Measurements from ENCODE around the gene B3GNT3.

Gene B3GNT3

GRCh38 chr19:17817668-17818363, 22.9 kb downstream of the B3GNT3 start:
- no peak for DNase-seq
- H3K4me1 Mint-ChIP-seq (ENCODE audit: low read depth in 2 of 2) = no peaks in the 10 kb centered on the region
- no peak overlapping the region for H3K4me3 Mint-ChIP-seq
- H3K27ac Mint-ChIP-seq = no peak overlapping the region
- no peak for ATAC-seq (replicated peaks)
- H3K9me3 Mint-ChIP-seq = no peaks in the 10 kb centered on the region
- H3K36me3 Mint-ChIP-seq (ENCODE audit: insufficient read depth) = peaks cover 7% of the 10 kb centered on the region
- no peaks in the 10 kb centered on the region for H3K27me3 Mint-ChIP-seq

DNA sequence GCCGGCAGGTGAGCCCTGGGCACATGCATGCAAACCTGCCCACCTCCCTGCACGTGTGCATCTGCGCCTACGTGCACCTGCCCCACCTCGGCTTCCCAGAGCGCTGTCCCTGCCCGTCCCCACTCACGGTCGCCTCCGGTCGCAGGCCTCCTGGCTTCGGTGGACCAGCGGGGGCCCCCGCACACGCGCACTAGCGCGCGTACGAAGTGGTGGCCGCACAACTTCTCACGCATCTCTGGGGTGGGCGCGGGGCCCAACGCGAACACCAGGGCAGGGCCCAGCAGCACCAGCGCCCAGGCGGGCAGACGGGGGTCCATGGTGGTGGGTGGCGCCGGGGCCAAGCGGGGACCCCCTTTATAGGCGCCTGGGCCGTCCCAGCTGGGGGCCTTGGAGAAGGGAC, 26.3 kb downstream of the B3GNT3 start, which contains the start of gene INSL3:
Gene INSL3, minus strand, starts transcription at position 330 of the 400 bp plus-strand sequence. Its CDS starts 13 bp downstream, at position 317.
- no peaks in the 10 kb centered on the region for H3K9me3 Mint-ChIP-seq
- DNase-seq (no peak), ATAC-seq (replicated peaks) (no peak)
- H3K36me3 Mint-ChIP-seq (ENCODE audit: insufficient read depth) = peaks cover 13% of the 10 kb centered on the region
- peak within 1 kb of the TSS in 1 of 2 donors; percentile 58 for H3K27ac Mint-ChIP-seq
- H3K27me3 Mint-ChIP-seq = no peaks in the 10 kb centered on the region
- H3K4me3 Mint-ChIP-seq = no peak within 1 kb of the TSS
- H3K4me1 Mint-ChIP-seq (ENCODE audit: low read depth in 2 of 2) = peaks cover 0 to 4% of the 10 kb centered on the region in 2 donors

DNA sequence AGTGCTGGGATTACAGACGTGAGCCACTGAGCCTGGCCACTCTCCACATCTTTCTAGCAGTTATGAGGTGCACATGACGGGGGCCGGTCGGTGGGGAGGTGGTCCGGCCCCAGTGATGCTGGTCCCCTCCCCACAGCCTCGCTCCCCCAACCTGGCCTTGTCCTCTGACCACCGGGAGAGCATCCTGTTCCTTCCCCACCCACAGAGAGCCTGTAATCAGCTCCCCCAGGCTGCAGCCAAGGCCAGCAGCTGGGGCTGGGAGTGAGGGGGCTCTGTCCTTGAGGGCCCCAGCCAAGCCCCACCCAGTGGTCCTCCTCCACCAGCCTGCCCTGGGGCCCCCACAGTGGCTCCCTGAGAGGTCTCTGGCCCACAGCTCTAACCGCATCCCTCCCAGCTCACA, 29.4 kb downstream of the B3GNT3 start:
- no peak for DNase-seq
- H3K27me3 Mint-ChIP-seq = no peaks in the 10 kb centered on the region
- H3K9me3 Mint-ChIP-seq = no peaks in the 10 kb centered on the region
- peak overlapping the region; percentile 41 to 88 for H3K27ac Mint-ChIP-seq
- H3K4me1 Mint-ChIP-seq (ENCODE audit: low read depth in 2 of 2) = peaks cover 4 to 5% of the 10 kb centered on the region in 2 donors
- no peak for ATAC-seq (replicated peaks)
- H3K36me3 Mint-ChIP-seq (ENCODE audit: insufficient read depth) = peaks cover 35% of the 10 kb centered on the region
- H3K4me3 Mint-ChIP-seq = no peak overlapping the region

- Mint-ChIP-seq H3K27me3 (no peaks in the 10 kb centered on the region), H3K4me1 (ENCODE audit: low read depth in 2 of 2) (peaks cover 4 to 10% of the 10 kb centered on the region in 2 donors), H3K9me3 (no peaks in the 10 kb centered on the region), H3K4me3 (no peak overlapping the region), H3K27ac (no peak overlapping the region), H3K36me3 (ENCODE audit: insufficient read depth) (peaks cover 46% of the 10 kb centered on the region)
- ATAC-seq (replicated peaks) (no peak), DNase-seq (no peak)
Observed at GRCh38 chr19:17826508-17827056, 31.6 kb downstream of the B3GNT3 start.

DNA sequence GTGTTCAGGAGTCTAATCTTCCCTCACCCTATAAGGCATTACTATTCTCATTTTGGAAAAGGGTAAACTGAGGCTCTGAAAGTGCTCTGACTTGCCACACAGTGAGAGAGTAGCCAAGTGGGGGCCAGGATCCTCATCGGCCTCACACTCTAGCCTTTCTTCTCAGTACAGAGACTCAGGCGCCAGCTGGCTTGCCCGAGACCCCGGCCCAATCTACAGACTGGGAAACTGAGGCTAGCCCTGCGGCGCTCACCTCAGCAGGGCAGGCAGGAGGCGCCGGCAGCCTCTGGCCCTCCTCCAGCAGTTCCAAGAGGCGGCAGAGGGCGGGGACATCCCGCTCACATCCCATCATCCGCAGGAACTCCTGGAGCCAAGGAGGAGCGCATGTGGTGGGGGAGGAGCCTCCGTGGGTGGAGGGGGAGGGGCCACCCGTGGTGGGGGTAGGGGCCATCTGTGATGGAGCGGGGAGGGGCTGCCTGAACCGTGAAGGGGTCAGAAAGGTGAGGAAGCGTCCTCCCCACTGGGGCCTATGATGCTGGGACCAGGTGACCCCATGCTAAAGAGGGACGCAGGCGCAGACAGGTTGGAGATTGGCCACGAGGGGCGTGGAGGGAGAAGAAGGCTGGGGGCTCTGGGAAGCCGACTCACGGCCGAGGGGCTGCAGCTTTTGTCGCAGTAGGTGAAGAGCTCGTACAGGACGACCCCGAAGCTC, 35.1 kb downstream of the B3GNT3 start:
- H3K4me3 Mint-ChIP-seq = no peak overlapping the region
- peaks cover 4 to 10% of the 10 kb centered on the region in 2 donors for H3K4me1 Mint-ChIP-seq (ENCODE audit: low read depth in 2 of 2)
- peaks cover 65% of the 10 kb centered on the region for H3K36me3 Mint-ChIP-seq (ENCODE audit: insufficient read depth)
- peak overlapping the region; percentile 9 to 64 for H3K27ac Mint-ChIP-seq
- no peaks in the 10 kb centered on the region for H3K27me3 Mint-ChIP-seq
- no peaks in the 10 kb centered on the region for H3K9me3 Mint-ChIP-seq
- ATAC-seq (replicated peaks) (no peak), DNase-seq (no peak)

GRCh38 chr19:17830567-17831418, 35.9 kb downstream of the B3GNT3 start:
- peaks cover 63% of the 10 kb centered on the region for H3K36me3 Mint-ChIP-seq (ENCODE audit: insufficient read depth)
- H3K9me3 Mint-ChIP-seq = no peaks in the 10 kb centered on the region
- peaks cover 12 to 16% of the 10 kb centered on the region in 2 donors for H3K4me1 Mint-ChIP-seq (ENCODE audit: low read depth in 2 of 2)
- peak overlapping the region; percentile 9 to 64 for H3K27ac Mint-ChIP-seq
- DNase-seq = no peak
- H3K4me3 Mint-ChIP-seq = no peak overlapping the region
- no peaks in the 10 kb centered on the region for H3K27me3 Mint-ChIP-seq
- ATAC-seq (replicated peaks) = peak; percentile 43

DNA sequence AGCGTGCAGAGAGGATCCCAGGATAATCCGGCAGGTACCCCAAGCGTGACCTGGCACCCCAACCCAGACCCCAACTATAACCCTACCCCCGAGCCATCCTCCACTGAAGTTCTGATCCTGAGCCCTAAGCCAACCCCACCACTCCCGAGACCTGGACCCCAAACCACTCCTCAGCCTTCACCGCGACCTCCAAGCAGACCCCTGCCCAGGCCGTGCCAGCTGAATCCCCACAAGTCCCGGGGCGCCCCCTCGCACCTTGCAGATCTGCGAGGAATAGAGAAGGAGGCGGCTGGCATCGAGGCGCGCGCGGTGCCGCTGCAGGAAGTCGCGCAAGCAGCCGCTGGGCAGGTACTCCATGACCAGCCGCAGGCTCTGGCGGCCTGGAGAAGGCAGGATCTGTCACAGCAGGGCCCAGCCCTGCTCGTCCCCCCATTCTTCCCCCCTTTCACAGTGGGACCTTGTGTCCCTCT, 36.5 kb downstream of the B3GNT3 start:
- peaks cover 14 to 21% of the 10 kb centered on the region in 2 donors for H3K4me1 Mint-ChIP-seq (ENCODE audit: low read depth in 2 of 2)
- ATAC-seq (replicated peaks) = no peak
- DNase-seq = no peak
- no peaks in the 10 kb centered on the region for H3K9me3 Mint-ChIP-seq
- peaks cover 66% of the 10 kb centered on the region for H3K36me3 Mint-ChIP-seq (ENCODE audit: insufficient read depth)
- no peaks in the 10 kb centered on the region for H3K27me3 Mint-ChIP-seq
- H3K27ac Mint-ChIP-seq = no peak overlapping the region
- no peak overlapping the region for H3K4me3 Mint-ChIP-seq

GRCh38 chr19:17832443-17833208, 37.7 kb downstream of the B3GNT3 start:
- H3K27ac Mint-ChIP-seq = peak overlapping the region; percentile 38 to 41
- no peaks in the 10 kb centered on the region for H3K9me3 Mint-ChIP-seq
- peaks cover 66% of the 10 kb centered on the region for H3K36me3 Mint-ChIP-seq (ENCODE audit: insufficient read depth)
- H3K4me3 Mint-ChIP-seq = no peak overlapping the region
- H3K27me3 Mint-ChIP-seq = no peaks in the 10 kb centered on the region
- ATAC-seq (replicated peaks) (no peak), DNase-seq (no peak)
- H3K4me1 Mint-ChIP-seq (ENCODE audit: low read depth in 2 of 2) = peaks cover 17 to 24% of the 10 kb centered on the region in 2 donors

DNA sequence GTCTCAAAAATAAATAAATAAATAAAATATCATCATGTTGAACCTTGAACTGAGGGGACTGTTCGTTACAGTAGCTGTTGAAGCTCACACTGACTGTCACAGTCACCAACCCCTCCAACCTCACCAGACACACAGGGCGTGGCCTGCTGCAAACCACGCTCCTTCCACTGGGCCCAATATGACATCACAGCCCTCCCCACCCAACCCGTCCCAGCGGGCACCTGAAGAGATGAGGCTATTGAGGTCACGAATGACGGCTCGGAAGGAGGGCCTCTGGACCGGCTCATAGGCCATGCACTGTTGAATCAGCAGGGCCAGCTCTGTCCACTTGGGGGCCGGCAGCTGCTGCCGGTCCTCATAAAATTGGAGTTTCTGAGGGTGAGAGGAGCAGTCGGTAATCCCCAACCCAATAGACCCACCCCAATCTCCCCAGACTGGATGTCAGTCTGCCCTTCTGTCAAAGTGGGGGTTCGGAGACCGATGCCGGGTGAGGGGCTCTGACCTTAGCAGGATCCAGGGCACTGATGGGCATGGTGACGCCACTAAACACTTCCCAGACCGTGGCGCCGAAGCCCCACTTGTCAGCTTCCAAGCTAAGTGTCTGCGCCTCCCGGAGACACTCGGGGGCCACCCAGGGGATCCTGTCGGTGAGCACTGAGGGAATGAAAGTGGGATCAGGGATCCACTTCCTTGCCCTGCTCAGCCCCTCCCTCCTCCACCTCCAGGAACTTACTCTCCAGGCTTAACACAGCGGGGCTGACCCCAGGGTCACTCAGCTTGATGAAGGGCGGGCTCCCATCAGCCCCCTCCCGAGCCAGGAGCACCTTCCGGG, 39.6 kb downstream of the B3GNT3 start:
- ATAC-seq (replicated peaks) (peak; percentile 45), DNase-seq (no peak)
- Mint-ChIP-seq H3K27me3 (no peaks in the 10 kb centered on the region), H3K4me1 (ENCODE audit: low read depth in 2 of 2) (peaks cover 17 to 18% of the 10 kb centered on the region in 2 donors), H3K36me3 (ENCODE audit: insufficient read depth) (peaks cover 73% of the 10 kb centered on the region), H3K4me3 (no peak overlapping the region), H3K9me3 (no peaks in the 10 kb centered on the region), H3K27ac (peak overlapping the region; percentile 73 to 77)

GRCh38 chr19:17835182-17836006, 40.5 kb downstream of the B3GNT3 start:
- ATAC-seq (replicated peaks) = no peak
- Mint-ChIP-seq H3K9me3 (no peaks in the 10 kb centered on the region), H3K36me3 (ENCODE audit: insufficient read depth) (peaks cover 76% of the 10 kb centered on the region), H3K4me3 (no peak overlapping the region), H3K4me1 (ENCODE audit: low read depth in 2 of 2) (peaks cover 16 to 17% of the 10 kb centered on the region in 2 donors), H3K27me3 (no peaks in the 10 kb centered on the region), H3K27ac (peak overlapping the region; percentile 73 to 77)
- DNase-seq = no peak

- Mint-ChIP-seq H3K27ac (peak overlapping the region; percentile 77 to 89), H3K9me3 (no peaks in the 10 kb centered on the region), H3K4me1 (ENCODE audit: low read depth in 2 of 2) (peaks cover 19 to 22% of the 10 kb centered on the region in 2 donors), H3K27me3 (no peaks in the 10 kb centered on the region), H3K4me3 (no peak overlapping the region), H3K36me3 (ENCODE audit: insufficient read depth) (peaks cover 80% of the 10 kb centered on the region)
- ATAC-seq (replicated peaks) (no peak), DNase-seq (no peak)
Observed at GRCh38 chr19:17836530-17836929, 41.6 kb downstream of the B3GNT3 start.

All from effector memory CD8-positive, alpha-beta T cell (primary cell).